GM12872 (cell line): ENCODE results near the gene GNG3.
A peak's percentile ranks its signal among the peaks of the same experiment; 100 is the strongest.

Experiments used
- CTCF ChIP-seq: IDR thresholded peaks from 3 replicates; pipeline ENCODE4 v1.5.1; 2011; ENCODE audit warnings: low read depth, mild to moderate bottlenecking, low read length, moderate library complexity; ENCODE audit not compliant: insufficient read depth

GNG3 gene

GRCh38 chr11:62678433-62678769 is 29.1 kb upstream of the GNG3 start:
- no peak for TF ChIP-seq CTCF

GRCh38 chr11:62678770-62679696 is 28.4 kb upstream of the GNG3 start, which contains the start of gene UBXN1:
UBXN1 (minus strand) TSS chr11:62679073; CDS start chr11:62678923, 150 bp downstream.
- no peak for TF ChIP-seq CTCF

- peak; percentile 74 for TF ChIP-seq CTCF
Measured at GRCh38 chr11:62680825-62681240, 26.6 kb upstream of the GNG3 start.

GRCh38 chr11:62682518-62682917 is 25.0 kb upstream of the GNG3 start:
- no peak for TF ChIP-seq CTCF

- no peak for TF ChIP-seq CTCF
Measured at GRCh38 chr11:62687508-62688396, 19.7 kb upstream of the GNG3 start.

DNA sequence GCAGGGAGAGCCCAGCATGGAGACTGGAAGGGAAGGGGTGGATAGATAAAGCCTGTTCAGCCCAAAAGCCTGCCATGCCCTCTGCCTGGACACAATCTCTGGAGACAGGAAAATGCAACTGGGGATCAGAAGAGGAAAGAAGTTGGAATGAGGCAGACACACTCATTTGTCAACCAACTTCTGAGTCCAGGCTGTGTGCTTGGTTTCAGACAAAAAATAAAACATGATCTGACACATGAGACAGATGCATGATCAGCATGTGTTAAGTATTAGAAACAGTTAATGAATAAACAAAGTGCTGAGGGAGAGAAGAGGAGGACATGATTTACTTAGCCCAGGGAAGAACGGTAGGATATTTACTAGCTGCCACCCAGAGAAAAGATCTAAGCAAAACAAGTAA is 19.0 kb upstream of the GNG3 start:
- no peak for TF ChIP-seq CTCF
